GM18499 (cell line): ENCODE results near the gene XPO5.

Experiments used
- ATAC-seq: cut with Tn5 transposase; IDR thresholded peaks from one replicate; pipeline ENCODE4 v1.9.1; 2021; ENCODE audit warnings: moderate number of reproducible peaks; ENCODE audit not compliant: insufficient read depth, unreplicated experiment

Gene XPO5

DNA sequence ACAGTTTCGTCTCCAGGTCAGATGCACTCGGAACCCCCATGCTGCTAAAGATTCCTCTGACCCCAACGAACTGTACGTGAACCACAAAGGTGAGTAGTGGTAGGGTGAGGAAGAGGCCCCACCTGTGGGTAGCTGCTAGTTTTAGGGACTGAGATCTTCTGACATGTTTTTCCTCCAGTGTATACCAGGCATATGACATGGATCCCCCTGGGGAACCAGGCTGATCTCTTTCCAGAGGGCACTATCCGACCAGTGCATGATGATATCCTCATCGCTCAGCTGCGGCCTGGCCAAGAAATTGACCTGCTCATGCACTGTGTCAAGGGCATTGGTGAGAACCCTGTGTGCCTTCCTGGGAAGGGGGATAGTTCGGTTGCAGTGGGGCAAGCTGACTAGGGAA lies 55.7 kb downstream of the XPO5 start:
- no peak for ATAC-seq

GRCh38 chr6:43517505-43518357 lies 58.1 kb downstream of the XPO5 start:
- no peak for ATAC-seq

- ATAC-seq: peak; percentile 71
These were observed 58.9 kb downstream of the XPO5 start, which contains the start of the genes POLR1C and YIPF3 for GRCh38 chr6:43516697-43517504. Gene POLR1C (plus strand): TSS chr6:43517089. CDS start chr6:43517110, 21 bp downstream. Gene YIPF3 (minus strand): TSS chr6:43516926. CDS start chr6:43516807, 119 bp downstream.

DNA sequence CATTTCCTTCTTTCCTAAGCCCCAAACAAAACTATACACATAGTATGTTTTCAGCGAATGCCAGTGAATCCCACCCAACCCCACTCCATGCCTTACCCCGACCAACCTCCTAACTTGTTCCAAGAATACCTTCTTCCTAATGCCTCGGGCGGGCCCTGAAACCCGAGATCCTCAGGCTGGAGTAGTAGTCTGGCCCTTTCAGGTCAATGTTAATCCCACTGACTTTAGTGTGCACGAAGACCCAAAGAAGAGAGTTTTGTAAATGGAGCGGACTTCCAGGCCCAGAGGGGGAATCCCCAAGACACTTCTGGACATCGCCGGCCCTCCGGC lies 59.5 kb downstream of the XPO5 start:
- peak; percentile 2 for ATAC-seq

DNA sequence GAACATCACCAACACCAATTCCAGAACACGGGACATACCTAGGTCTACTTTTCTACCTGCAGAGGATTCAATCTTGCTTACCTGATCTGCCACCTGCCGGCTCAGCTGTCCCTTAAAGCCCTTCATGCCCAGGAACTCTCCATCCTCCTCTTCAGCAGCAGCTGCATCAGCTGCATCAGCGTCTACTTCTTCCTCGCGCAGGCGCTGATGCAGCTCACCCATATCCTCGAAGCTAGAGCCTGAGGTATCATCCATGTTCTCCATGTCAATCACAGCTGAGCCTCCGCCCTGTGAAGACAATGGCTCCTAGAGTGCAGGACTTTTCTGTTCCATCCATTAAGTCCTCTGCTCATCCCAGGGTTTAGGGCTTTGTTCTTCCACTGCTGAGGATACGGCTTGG lies 60.0 kb downstream of the XPO5 start:
- ATAC-seq: no peak

DNA sequence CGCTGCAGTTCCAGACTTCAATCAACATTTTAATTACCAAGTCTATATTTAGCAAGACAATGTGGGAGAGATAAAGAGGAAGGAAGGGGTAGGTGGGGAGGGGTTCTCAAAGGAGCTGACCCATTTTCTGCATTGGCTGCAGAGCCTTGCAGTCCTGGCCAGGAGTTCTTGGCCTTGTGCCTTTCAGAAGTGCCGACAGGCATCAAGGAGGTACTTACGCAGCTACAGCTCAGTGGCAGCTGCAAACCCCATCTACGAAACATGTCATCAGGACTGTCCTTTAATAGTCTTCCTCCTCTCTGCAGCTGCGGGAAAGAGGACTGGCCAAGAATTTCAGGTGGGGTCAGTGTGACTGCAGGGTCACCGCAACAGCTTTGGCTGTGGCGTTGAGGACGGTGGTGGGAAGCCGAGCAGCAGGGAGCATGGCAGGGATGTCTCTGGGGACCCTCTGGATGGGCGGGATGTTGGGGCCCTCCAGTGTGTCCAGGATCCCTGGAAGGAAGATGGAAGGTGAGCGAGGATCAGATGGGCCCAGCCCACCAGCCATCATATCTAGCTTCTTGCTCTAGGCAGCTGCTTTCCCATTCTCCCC lies 63.9 kb downstream of the XPO5 start:
- ATAC-seq: no peak

- no peak for ATAC-seq
These were observed 65.0 kb downstream of the XPO5 start for GRCh38 chr6:43510827-43511163.

DNA sequence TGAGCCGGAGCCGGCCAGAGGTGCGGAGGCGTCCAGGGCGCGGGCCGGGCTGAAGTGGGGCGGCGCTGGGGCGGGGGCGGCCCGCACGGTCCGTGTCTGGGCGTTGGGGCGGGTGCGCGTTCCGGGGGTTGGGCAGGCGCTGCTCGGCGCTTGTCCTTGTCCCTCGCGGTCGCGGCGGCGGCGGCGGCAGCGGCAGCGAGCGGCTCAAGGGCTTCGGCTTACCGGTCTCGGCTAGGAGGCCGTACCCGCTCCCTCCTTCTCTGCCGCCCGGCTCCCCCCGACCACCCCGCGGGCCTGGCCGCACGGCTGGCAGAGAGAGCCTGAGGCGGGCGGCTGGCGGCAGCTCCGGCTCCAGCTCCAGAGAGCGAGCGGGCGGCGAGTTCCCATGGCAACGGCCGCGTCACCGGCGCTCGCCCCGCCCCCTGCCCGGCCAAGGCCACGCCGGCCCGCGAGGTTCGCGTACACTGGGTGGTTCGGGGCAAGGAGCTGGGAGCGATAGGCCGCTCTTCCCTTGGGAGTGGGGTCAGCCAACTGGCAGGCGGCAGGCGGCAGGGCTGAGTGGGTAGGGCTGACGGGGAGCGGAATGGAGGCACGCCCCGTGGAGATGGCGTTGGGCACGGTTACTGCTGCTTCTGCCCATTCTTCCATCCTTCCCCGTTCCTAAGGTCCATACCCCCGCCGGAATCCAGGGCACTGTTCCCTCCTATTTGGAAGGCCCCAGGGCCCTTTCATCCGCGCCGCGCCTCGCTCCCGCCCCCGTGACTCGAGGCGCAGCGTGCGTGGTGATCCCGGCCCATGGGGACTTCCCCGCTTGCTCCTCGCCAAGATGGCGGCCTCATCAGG lies 65.6 kb downstream of the XPO5 start, which contains the start of gene LRRC73:
Gene LRRC73, minus strand, starts transcription at position 363 of the 843 bp plus-strand sequence. CDS start 561 bp downstream, outside the sequence.
- no peak for ATAC-seq

DNA sequence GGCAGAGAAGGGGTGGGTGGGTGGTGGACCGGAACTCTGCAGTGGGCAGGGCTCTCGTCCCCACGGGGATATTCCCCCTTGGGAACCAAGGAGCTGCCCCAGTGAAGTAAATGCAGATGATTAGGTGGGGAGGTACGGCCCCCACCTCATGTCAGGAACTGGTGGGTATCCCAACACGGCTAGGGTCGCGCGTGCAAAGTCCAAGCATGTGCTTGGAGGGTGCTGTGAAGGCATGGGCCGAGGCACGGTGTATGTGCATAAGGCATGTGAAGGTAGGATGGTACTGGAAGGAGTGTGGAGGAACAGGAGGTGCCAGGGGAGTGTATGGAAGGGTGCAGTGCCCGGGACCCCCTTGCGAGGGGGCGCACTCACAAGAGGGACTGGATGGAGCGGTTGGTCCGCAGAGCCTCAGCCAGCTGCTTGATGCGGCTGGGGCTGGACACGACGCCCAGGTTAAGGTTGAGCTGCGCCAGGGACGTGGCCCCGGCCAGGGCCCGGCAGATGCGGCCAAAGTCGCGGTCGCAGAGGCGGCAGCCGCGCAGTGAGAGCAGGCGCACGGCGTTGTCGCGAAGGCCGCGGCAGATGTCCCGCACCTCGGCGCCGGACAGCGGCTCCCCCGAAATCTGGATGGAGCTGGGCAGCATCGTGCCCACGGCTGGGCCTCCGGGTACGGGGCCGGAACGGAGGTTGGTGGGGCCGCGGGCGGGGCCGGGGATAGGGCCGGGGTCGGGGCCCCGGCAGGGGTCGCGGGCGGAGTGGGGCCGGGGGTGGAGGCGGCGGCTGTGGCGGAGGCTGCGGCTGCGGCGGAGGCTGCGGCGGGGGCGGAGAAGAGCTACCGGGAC lies 66.5 kb downstream of the XPO5 start:
- ATAC-seq: no peak

- no peak for ATAC-seq
These were observed 67.2 kb downstream of the XPO5 start for GRCh38 chr6:43508481-43509141.

DNA sequence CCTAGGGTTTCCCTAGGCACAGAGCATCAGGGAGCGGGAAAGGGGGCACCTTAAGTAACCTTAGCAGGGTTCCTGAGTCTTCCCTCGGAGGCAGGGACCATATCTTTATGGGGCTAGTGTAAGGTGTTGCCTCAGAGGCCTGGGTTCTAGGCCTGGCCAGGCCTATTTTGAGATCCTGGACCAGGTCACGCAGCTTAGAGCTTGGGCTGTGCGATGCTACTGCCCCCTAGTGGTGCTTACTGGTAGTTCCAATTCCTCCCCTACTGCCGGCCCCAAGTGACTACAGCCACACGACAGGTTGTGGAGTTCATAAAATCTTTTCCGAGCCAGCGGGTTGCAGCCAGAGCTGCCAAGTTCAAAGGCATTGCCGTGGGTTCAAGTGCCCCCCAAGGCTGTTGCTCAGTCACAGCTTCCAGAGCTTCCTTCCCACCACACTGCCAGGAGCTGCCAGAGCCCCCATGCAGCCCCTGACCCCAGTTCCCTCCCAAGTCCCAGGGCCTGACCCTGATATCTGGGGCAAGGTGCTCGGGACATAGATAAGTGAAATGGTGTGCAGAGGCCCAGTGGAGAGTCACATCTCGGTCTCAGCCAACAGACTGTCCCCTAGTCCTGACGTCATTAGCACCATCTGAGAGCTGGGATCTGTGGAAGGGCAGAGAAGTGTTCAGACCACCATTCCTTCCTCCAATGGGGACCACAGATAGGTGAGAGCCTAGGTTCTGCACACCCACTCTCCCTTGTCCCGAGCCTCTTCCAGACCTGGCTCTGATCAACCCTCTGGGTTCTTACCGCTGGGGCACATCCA lies 69.0 kb downstream of the XPO5 start:
- ATAC-seq: no peak

DNA sequence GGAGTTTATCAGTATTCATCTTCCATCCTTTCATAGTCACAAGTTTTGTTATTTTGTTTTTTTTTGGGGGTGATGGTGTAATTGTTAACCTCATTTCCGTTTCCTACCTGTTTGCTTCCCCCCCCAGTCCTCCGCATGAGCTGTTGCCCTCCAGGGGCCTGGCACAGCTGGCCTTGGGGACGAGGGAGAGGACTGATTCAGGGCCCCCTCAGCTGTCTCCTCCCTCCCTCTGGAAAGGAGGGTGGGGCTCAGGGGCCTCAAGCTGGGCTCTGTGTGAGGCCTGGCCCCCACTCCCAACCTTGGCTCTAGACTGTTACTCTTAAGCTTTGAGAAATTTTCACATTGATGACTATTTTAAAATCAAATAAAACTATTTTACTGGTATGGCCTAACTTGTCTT lies 69.7 kb downstream of the XPO5 start:
- no peak for ATAC-seq

- ATAC-seq: no peak
These were observed 70.1 kb downstream of the XPO5 start for GRCh38 chr6:43505718-43506117.

GRCh38 chr6:43504756-43505593 lies 70.9 kb downstream of the XPO5 start:
- no peak for ATAC-seq

DNA sequence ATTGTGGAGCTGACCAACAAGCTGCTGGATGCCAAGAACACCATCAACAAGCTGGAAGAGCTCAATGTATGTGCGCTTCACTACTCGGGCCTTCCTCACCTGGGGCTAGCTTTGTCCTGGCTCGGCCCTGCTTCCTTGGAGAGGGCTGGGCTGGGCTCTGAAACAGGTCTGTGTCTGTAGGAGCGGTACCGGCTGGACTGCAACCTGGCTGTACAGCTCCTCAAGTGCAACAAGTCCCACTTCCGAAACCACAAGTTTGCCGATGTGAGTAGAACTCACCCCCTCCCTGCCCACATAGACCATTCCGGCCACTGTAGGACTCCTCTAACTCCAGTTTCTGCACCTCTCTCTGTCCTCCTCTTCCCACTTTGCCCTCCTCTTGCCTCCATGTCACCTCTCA lies 72.4 kb downstream of the XPO5 start:
- no peak for ATAC-seq

DNA sequence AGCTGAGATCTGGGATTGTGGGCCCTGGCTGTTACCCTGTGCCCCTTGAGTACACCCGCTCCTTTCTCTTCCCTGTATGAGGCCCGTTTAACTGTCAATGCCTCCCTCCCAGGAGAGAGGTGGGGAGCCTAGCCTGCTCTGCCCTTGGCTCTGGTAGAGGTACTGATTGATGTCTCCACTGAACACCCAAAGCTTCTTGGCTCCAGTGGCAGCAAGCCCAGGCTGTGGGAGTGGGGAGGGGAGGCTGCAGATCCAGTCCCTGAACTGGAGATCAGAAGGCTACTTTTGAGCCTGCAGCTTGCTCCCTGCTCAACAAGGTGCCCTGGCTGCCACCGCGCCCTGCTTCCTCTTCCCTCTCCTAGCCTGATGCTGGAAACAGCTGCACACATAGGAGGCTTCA lies 73.2 kb downstream of the XPO5 start:
- ATAC-seq: no peak

DNA sequence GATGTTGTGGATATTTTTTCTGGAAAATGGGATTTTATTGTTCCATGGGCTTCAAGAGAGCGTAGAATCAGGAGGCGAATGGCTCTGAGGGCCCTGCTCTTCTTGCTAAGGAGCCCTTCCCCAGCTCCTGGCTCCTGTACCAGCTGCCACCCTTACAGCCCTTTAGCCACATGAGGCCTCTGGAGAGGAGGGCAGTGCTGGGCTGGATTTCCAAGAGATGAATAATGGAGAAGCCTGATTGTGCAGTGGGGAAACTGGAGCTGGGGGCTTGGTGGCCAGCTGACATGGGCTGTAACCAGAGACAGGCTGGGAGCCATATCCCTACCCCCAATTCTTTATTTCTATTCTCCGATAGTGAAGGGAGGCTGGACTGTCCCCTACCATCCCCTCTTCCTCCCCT lies 74.9 kb downstream of the XPO5 start:
- no peak for ATAC-seq
